HG03045 (cell line): Measurements from ENCODE around the gene TLE3.
"Not testable (repeated sequence)": the region's sequence is repeated elsewhere in the genome, so short reads cannot be mapped to it uniquely, and the experiment has no call there.

Experiments
- ATAC-seq: cut with Tn5 transposase; IDR thresholded peaks from one replicate; pipeline ENCODE4 v1.9.1; 2021; ENCODE audit warnings: mild to moderate bottlenecking, moderate library complexity; ENCODE audit not compliant: unreplicated experiment

TLE3 gene

GRCh38 chr15:70127288-70127746, 29.6 kb upstream of the TLE3 start:
- ATAC-seq = no peak

- no peak for ATAC-seq
These were observed 28.6 kb upstream of the TLE3 start for GRCh38 chr15:70126362-70126761.

- no peak for ATAC-seq
These were observed 27.9 kb upstream of the TLE3 start for GRCh38 chr15:70125605-70126004.

GRCh38 chr15:70121624-70122302, 24.0 kb upstream of the TLE3 start:
- ATAC-seq = no peak

- ATAC-seq = no peak
These were observed 23.4 kb upstream of the TLE3 start for GRCh38 chr15:70120958-70121623.

GRCh38 chr15:70119911-70120508, 22.3 kb upstream of the TLE3 start:
- ATAC-seq = no peak

- ATAC-seq = no peak
These were observed 20.9 kb upstream of the TLE3 start for GRCh38 chr15:70118599-70118998.

- ATAC-seq = no peak
These were observed 18.6 kb upstream of the TLE3 start for GRCh38 chr15:70116317-70116716.

GRCh38 chr15:70114221-70114620, 16.5 kb upstream of the TLE3 start:
- no peak for ATAC-seq

GRCh38 chr15:70113304-70113700, 15.6 kb upstream of the TLE3 start:
- no peak for ATAC-seq

GRCh38 chr15:70112572-70113303, 15.0 kb upstream of the TLE3 start:
- ATAC-seq = not testable (repeated sequence)

GRCh38 chr15:70112074-70112395, 14.3 kb upstream of the TLE3 start:
- no peak for ATAC-seq

- no peak for ATAC-seq
These were observed 13.7 kb upstream of the TLE3 start for GRCh38 chr15:70111203-70112073.

GRCh38 chr15:70109978-70110377, 12.3 kb upstream of the TLE3 start:
- ATAC-seq = no peak

- ATAC-seq = no peak
These were observed 11.8 kb upstream of the TLE3 start for GRCh38 chr15:70109531-70109930.

- no peak for ATAC-seq
These were observed 6.3 kb upstream of the TLE3 start for GRCh38 chr15:70103880-70104626.

- ATAC-seq = no peak
These were observed 5.1 kb upstream of the TLE3 start for GRCh38 chr15:70102827-70103226.

- ATAC-seq = no peak
These were observed 3.9 kb upstream of the TLE3 start for GRCh38 chr15:70101459-70102113.
